ENCODE measurements around the gene SEC23A.
"Not testable (repeated sequence)": the region's sequence is repeated elsewhere in the genome, so short reads cannot be mapped to it uniquely, and the experiment has no call there.

The SEC23A gene

GRCh38 chr14:39069169-39069805 is 33.7 kb downstream of the SEC23A start:
- H3K9me3 ChIP-seq (ENCODE audit: control insufficient read depth, insufficient read depth, low read length); H3K4me1 ChIP-seq (ENCODE audit: insufficient read depth, low read length); H3K36me3 ChIP-seq (ENCODE audit: insufficient read depth, low read length); H3K9ac ChIP-seq (ENCODE audit: low read depth, low read length): not testable (repeated sequence)

GRCh38 chr14:39060818-39061437 is 42.1 kb downstream of the SEC23A start:
- no peak overlapping the region for H3K9ac ChIP-seq (ENCODE audit: low read depth, low read length)
- peaks cover 17% of the 10 kb centered on the region for H3K9me3 ChIP-seq (ENCODE audit: control insufficient read depth, insufficient read depth, low read length)
- H3K36me3 ChIP-seq (ENCODE audit: insufficient read depth, low read length) = peaks cover 17% of the 10 kb centered on the region
- H3K4me1 ChIP-seq (ENCODE audit: insufficient read depth, low read length) = no peaks in the 10 kb centered on the region

- H3K9me3 ChIP-seq (ENCODE audit: control insufficient read depth, insufficient read depth, low read length) = peaks cover 22% of the 10 kb centered on the region
- H3K36me3 ChIP-seq (ENCODE audit: insufficient read depth, low read length) = peaks cover 24% of the 10 kb centered on the region
- no peaks in the 10 kb centered on the region for H3K4me1 ChIP-seq (ENCODE audit: insufficient read depth, low read length)
- H3K9ac ChIP-seq (ENCODE audit: low read depth, low read length) = no peak overlapping the region
Observed at GRCh38 chr14:39055786-39056474, 47.1 kb downstream of the SEC23A start.

- not testable (repeated sequence) for H3K4me1 ChIP-seq (ENCODE audit: insufficient read depth, low read length); H3K9ac ChIP-seq (ENCODE audit: low read depth, low read length)
- Histone ChIP-seq H3K9me3 (ENCODE audit: control insufficient read depth, insufficient read depth, low read length) (peaks cover 18% of the 10 kb centered on the region), H3K36me3 (ENCODE audit: insufficient read depth, low read length) (peaks cover 22% of the 10 kb centered on the region)
Observed at GRCh38 chr14:39052869-39053454, 50.1 kb downstream of the SEC23A start.

- no peaks in the 10 kb centered on the region for H3K9me3 ChIP-seq (ENCODE audit: control insufficient read depth, insufficient read depth, low read length)
- H3K36me3 ChIP-seq (ENCODE audit: insufficient read depth, low read length) = peaks cover 36% of the 10 kb centered on the region
- no peak overlapping the region for H3K9ac ChIP-seq (ENCODE audit: low read depth, low read length)
- H3K4me1 ChIP-seq (ENCODE audit: insufficient read depth, low read length) = no peaks in the 10 kb centered on the region
Observed at GRCh38 chr14:39050389-39050788, 52.6 kb downstream of the SEC23A start.

- H3K9me3 ChIP-seq (ENCODE audit: control insufficient read depth, insufficient read depth, low read length); H3K9ac ChIP-seq (ENCODE audit: low read depth, low read length); H3K4me1 ChIP-seq (ENCODE audit: insufficient read depth, low read length): not testable (repeated sequence)
- peaks cover 23% of the 10 kb centered on the region for H3K36me3 ChIP-seq (ENCODE audit: insufficient read depth, low read length)
Observed at GRCh38 chr14:39045889-39046288, 57.1 kb downstream of the SEC23A start.

GRCh38 chr14:39043352-39043943 is 59.6 kb downstream of the SEC23A start:
- no peaks in the 10 kb centered on the region for H3K9me3 ChIP-seq (ENCODE audit: control insufficient read depth, insufficient read depth, low read length)
- H3K4me1 ChIP-seq (ENCODE audit: insufficient read depth, low read length) = no peaks in the 10 kb centered on the region
- H3K9ac ChIP-seq (ENCODE audit: low read depth, low read length) = no peak overlapping the region
- peaks cover 28% of the 10 kb centered on the region for H3K36me3 ChIP-seq (ENCODE audit: insufficient read depth, low read length)

GRCh38 chr14:39040529-39040928 is 62.5 kb downstream of the SEC23A start:
- peaks cover 6% of the 10 kb centered on the region; the same call in 1 of the 2 replicates for H3K36me3 ChIP-seq (ENCODE audit: insufficient read depth, low read length)
- H3K9me3 ChIP-seq (ENCODE audit: control insufficient read depth, insufficient read depth, low read length) = no peaks in the 10 kb centered on the region
- H3K4me1 ChIP-seq (ENCODE audit: insufficient read depth, low read length) = no peaks in the 10 kb centered on the region
- no peak overlapping the region for H3K9ac ChIP-seq (ENCODE audit: low read depth, low read length)

GRCh38 chr14:39038542-39038941 is 64.5 kb downstream of the SEC23A start:
- Histone ChIP-seq H3K36me3 (ENCODE audit: insufficient read depth, low read length) (peaks cover 7% of the 10 kb centered on the region; the same call in 1 of the 2 replicates), H3K4me1 (ENCODE audit: insufficient read depth, low read length) (no peaks in the 10 kb centered on the region), H3K9me3 (ENCODE audit: control insufficient read depth, insufficient read depth, low read length) (no peaks in the 10 kb centered on the region), H3K9ac (ENCODE audit: low read depth, low read length) (no peak overlapping the region)

GRCh38 chr14:39036760-39037159 is 66.3 kb downstream of the SEC23A start:
- Histone ChIP-seq H3K36me3 (ENCODE audit: insufficient read depth, low read length) (peaks cover 10% of the 10 kb centered on the region), H3K4me1 (ENCODE audit: insufficient read depth, low read length) (no peaks in the 10 kb centered on the region), H3K9me3 (ENCODE audit: control insufficient read depth, insufficient read depth, low read length) (no peaks in the 10 kb centered on the region), H3K9ac (ENCODE audit: low read depth, low read length) (no peak overlapping the region)

- H3K36me3 ChIP-seq (ENCODE audit: insufficient read depth, low read length) = peaks cover 6% of the 10 kb centered on the region
- no peaks in the 10 kb centered on the region for H3K4me1 ChIP-seq (ENCODE audit: insufficient read depth, low read length)
- no peaks in the 10 kb centered on the region for H3K9me3 ChIP-seq (ENCODE audit: control insufficient read depth, insufficient read depth, low read length)
- H3K9ac ChIP-seq (ENCODE audit: low read depth, low read length) = no peak overlapping the region
Observed at GRCh38 chr14:39035336-39035735, 67.7 kb downstream of the SEC23A start.

GRCh38 chr14:39034481-39035296 is 68.3 kb downstream of the SEC23A start:
- no peaks in the 10 kb centered on the region for H3K4me1 ChIP-seq (ENCODE audit: insufficient read depth, low read length)
- H3K36me3 ChIP-seq (ENCODE audit: insufficient read depth, low read length) = peaks cover 6% of the 10 kb centered on the region; the same call in 1 of the 2 replicates
- no peaks in the 10 kb centered on the region for H3K9me3 ChIP-seq (ENCODE audit: control insufficient read depth, insufficient read depth, low read length)
- H3K9ac ChIP-seq (ENCODE audit: low read depth, low read length) = no peak overlapping the region

GRCh38 chr14:39033371-39033770 is 69.7 kb downstream of the SEC23A start:
- no peaks in the 10 kb centered on the region for H3K4me1 ChIP-seq (ENCODE audit: insufficient read depth, low read length)
- no peak overlapping the region for H3K9ac ChIP-seq (ENCODE audit: low read depth, low read length)
- no peaks in the 10 kb centered on the region for H3K9me3 ChIP-seq (ENCODE audit: control insufficient read depth, insufficient read depth, low read length)
- peaks cover 6% of the 10 kb centered on the region; the same call in 1 of the 2 replicates for H3K36me3 ChIP-seq (ENCODE audit: insufficient read depth, low read length)

GRCh38 chr14:39030209-39030608 is 72.8 kb downstream of the SEC23A start:
- peaks cover 6% of the 10 kb centered on the region; the same call in 1 of the 2 replicates for H3K36me3 ChIP-seq (ENCODE audit: insufficient read depth, low read length)
- H3K9me3 ChIP-seq (ENCODE audit: control insufficient read depth, insufficient read depth, low read length) = no peaks in the 10 kb centered on the region
- no peaks in the 10 kb centered on the region for H3K4me1 ChIP-seq (ENCODE audit: insufficient read depth, low read length)
- no peak overlapping the region for H3K9ac ChIP-seq (ENCODE audit: low read depth, low read length)

All from ES-I3 (cell line).